NB4 (cell line): ENCODE data around the gene STX3.

Experiments used
- DNase-seq: peaks from one replicate; pipeline ENCODE4 v3.0.0; 2010; ENCODE audit warnings: low read depth
- H3K4me3 ChIP-seq: one replicate; pipeline ENCODE4 v1.5.1; 2011; ENCODE audit warnings: mild to moderate bottlenecking, low read depth, low read length, moderate library complexity
- MYC ChIP-seq: IDR thresholded peaks from 2 replicates; pipeline ENCODE4 v1.6.1; 2011; ENCODE audit warnings: low read depth, low read length
- POLR2A ChIP-seq: IDR thresholded peaks from 2 replicates; pipeline ENCODE4 v1.6.1; 2011; ENCODE audit warnings: mild to moderate bottlenecking; ENCODE audit not compliant: insufficient read length; ENCODE audit errors: extremely low read depth
- TF ChIP-seq, protein P1 (sequence below): IDR thresholded peaks from 2 replicates; pipeline ENCODE4 v1.6.1; 2011; ENCODE audit warnings: low read depth, low read length
- TF ChIP-seq, protein P2 (sequence below): IDR thresholded peaks from one replicate; pipeline ENCODE4 v1.5.1; 2012; ENCODE audit warnings: low read depth, low read length

Gene STX3

DNA sequence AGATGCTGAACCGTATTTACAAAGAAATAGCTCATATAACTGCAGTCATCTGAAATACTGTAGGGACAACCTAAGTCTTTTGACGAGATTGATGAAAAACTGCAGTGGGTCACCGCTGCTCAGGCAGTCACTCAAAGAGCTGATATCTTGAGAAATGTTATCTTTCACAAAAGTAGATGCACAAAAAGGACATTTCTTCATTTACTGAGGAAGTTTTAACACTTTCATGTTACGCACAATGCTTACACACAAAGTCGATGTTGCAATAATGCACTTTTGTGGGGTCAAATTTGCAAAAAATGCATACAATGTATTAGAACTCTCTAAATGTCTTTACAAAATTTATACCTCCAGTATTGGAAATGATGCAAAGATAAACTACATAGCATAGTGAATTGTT, 25.3 kb upstream of the STX3 start:
- no peak for DNase-seq
- no peak overlapping the region for H3K4me3 ChIP-seq
- no peak for TF ChIP-seq MYC
- TF ChIP-seq, protein P1, sequence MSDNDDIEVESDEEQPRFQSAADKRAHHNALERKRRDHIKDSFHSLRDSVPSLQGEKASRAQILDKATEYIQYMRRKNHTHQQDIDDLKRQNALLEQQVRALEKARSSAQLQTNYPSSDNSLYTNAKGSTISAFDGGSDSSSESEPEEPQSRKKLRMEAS: no peak
- no peak for TF ChIP-seq POLR2A
- TF ChIP-seq, protein P2, sequence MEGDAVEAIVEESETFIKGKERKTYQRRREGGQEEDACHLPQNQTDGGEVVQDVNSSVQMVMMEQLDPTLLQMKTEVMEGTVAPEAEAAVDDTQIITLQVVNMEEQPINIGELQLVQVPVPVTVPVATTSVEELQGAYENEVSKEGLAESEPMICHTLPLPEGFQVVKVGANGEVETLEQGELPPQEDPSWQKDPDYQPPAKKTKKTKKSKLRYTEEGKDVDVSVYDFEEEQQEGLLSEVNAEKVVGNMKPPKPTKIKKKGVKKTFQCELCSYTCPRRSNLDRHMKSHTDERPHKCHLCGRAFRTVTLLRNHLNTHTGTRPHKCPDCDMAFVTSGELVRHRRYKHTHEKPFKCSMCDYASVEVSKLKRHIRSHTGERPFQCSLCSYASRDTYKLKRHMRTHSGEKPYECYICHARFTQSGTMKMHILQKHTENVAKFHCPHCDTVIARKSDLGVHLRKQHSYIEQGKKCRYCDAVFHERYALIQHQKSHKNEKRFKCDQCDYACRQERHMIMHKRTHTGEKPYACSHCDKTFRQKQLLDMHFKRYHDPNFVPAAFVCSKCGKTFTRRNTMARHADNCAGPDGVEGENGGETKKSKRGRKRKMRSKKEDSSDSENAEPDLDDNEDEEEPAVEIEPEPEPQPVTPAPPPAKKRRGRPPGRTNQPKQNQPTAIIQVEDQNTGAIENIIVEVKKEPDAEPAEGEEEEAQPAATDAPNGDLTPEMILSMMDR: no peak

DNA sequence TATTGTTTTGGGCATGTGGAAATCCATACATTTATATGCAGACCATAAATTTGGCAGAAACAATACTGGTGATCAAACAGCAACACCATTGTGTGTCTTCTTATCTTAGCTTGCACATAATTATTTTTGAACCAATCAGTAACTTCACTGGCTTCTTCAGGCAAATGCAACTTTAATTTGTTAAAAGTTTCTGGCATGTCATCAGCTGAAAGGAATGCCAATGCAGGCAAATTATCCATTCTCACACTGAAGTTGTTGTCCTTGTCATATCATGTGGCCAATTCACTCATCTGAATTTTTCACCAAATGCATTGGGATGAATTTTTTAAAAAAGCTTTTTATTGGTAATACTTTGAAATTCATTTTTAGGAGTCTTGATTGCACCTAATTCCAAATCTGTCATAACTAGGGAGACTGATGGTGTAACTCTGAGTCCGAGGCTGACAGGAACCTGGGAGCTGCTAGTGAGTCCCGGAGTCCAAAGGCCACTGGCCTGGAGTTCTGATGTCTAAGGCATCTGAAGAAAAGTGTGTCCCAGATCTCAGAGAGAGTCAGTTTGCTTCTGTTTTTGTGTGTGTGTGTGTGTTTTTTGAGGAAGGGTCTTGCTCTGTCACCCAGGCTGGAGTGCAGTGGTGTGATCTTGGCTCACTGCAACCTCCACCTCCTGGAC, 24.1 kb upstream of the STX3 start:
- no peak for DNase-seq
- H3K4me3 ChIP-seq: no peak overlapping the region
- TF ChIP-seq, protein P1: no peak
- TF ChIP-seq POLR2A (no peak), MYC (no peak)
- TF ChIP-seq, protein P2: no peak

DNA sequence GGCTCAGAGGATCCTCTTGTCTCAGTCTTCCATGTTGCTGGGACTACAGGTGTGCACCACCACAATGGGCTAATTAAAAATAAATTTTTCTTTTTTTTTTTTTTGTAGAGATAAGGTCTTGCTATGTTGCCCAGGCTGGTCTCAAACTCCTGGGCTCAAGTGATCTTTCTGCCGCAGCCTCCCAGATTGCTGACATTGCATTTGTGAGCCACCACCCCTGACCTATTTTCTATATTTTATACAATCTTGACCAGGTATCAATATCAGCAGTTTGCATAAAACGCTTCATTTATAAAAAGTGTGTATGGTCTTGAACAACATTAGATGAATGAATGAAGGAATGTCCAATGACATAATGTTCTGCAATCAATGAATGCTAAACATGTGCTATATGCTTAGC, 9.1 kb upstream of the STX3 start:
- no peak overlapping the region for H3K4me3 ChIP-seq
- no peak for DNase-seq
- TF ChIP-seq, protein P2: no peak
- TF ChIP-seq POLR2A: no peak
- TF ChIP-seq, protein P1: no peak
- no peak for TF ChIP-seq MYC

DNA sequence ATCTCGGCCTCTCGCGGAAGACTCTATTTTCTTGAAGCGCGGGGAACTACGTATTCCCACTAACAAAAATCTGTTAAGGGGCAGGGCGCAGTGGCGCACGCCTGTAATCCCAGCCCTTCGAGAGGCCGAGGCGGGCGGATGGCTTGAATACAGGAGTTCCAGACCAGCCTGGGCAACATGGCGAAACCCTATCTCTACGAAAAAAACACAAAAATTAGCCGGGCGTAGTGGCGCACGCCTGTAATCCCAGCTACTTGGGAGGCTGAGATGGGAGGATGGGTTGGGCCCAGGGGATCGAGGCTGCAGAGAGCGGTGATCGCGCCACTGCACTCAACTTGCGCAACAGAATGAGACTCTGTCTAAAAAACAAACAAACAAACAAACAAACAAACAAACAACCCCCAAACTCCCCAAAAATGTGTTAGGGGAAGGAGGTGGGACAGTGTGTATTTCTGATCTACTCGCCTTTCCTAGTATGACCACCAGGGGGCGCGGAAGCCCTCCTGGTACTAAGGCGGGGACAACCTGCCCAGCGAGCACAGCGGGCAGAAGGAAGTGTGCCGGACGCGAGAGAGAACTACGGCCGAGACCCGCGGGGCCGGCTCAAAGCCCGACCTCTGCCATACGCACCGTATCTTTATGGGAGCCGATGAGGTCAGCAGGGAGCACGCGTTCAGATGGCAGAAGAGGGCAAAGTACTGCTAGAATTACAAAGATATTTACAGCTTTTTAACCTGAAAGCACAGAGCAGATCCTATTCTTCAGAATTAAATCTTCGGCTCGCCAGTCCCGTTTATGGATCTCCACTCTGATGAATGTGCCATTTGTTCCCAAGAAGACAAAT, 1.3 kb upstream of the STX3 start:
- peak overlapping the region; percentile 69 for H3K4me3 ChIP-seq
- TF ChIP-seq POLR2A (no peak), MYC (peak; percentile 53)
- TF ChIP-seq, protein P1: peak; percentile 55; the same call in 1 of the 2 replicates
- TF ChIP-seq, protein P2: peak; percentile 87
- peak; percentile 84 for DNase-seq

DNA sequence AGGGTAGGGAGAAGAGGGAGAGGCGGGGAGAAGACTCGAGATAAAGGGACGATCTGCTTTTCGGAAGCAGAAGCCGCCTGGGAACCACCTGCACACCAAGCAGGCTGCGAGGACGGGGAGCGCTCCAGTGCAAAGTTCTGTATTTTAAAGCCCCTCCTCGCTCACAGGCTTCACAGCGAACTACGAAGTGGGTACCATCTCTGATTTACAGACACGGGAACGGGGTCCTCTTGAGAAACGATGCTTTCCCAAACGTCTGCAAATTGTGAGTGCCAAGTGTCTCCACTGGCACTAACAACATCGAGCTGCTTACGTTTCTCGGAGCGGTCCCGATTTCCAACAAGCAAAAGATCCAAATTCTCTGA, 700 bp upstream of the STX3 start:
- no peak for TF ChIP-seq MYC
- TF ChIP-seq, protein P2: no peak
- TF ChIP-seq, protein P1: no peak; the same call in 1 of the 2 replicates
- TF ChIP-seq POLR2A: no peak
- H3K4me3 ChIP-seq: peak overlapping the region; percentile 69
- peak; percentile 58 for DNase-seq
